ENCODE measurements around the gene KCTD13.
"Not testable (repeated sequence)": the region's sequence is repeated elsewhere in the genome, so short reads cannot be mapped to it uniquely, and the experiment has no call there.

Gene KCTD13

GRCh38 chr16:29883987-29884386, 42.0 kb downstream of the KCTD13 start:
- no peak for DNase-seq (ENCODE audit: low read depth in 2 of 3, low spot score in 1 of 3)

GRCh38 chr16:29881050-29881449, 45.0 kb downstream of the KCTD13 start:
- DNase-seq (ENCODE audit: low read depth in 2 of 3, low spot score in 1 of 3) = no peak

- DNase-seq (ENCODE audit: low read depth in 2 of 3, low spot score in 1 of 3) = no peak
Measured at GRCh38 chr16:29878172-29878571, 47.9 kb downstream of the KCTD13 start.

- peak; percentile 56 to 68 (median 59) for DNase-seq (ENCODE audit: low read depth in 2 of 3, low spot score in 1 of 3)
Measured at GRCh38 chr16:29877266-29877961, 48.6 kb downstream of the KCTD13 start.

GRCh38 chr16:29876594-29877249, 49.3 kb downstream of the KCTD13 start:
- peak in 1 of 3 donors; percentile 33 for DNase-seq (ENCODE audit: low read depth in 2 of 3, low spot score in 1 of 3)

GRCh38 chr16:29876217-29876593, 49.8 kb downstream of the KCTD13 start:
- no peak for DNase-seq (ENCODE audit: low read depth in 2 of 3, low spot score in 1 of 3)

- DNase-seq (ENCODE audit: low read depth in 2 of 3, low spot score in 1 of 3) = no peak
Measured at GRCh38 chr16:29875206-29875605, 50.8 kb downstream of the KCTD13 start.

- DNase-seq (ENCODE audit: low read depth in 2 of 3, low spot score in 1 of 3) = no peak
Measured at GRCh38 chr16:29873319-29873718, 52.7 kb downstream of the KCTD13 start.

- DNase-seq (ENCODE audit: low read depth in 2 of 3, low spot score in 1 of 3) = no peak
Measured at GRCh38 chr16:29871822-29872546, 54.0 kb downstream of the KCTD13 start.

GRCh38 chr16:29869067-29869466, 57.0 kb downstream of the KCTD13 start:
- not testable (repeated sequence) for DNase-seq (ENCODE audit: low read depth in 2 of 3, low spot score in 1 of 3)

- DNase-seq (ENCODE audit: low read depth in 2 of 3, low spot score in 1 of 3) = no peak
Measured at GRCh38 chr16:29868396-29869009, 57.5 kb downstream of the KCTD13 start.

- DNase-seq (ENCODE audit: low read depth in 2 of 3, low spot score in 1 of 3) = no peak
Measured at GRCh38 chr16:29864205-29864604, 61.8 kb downstream of the KCTD13 start.

- no peak for DNase-seq (ENCODE audit: low read depth in 2 of 3, low spot score in 1 of 3)
Measured at GRCh38 chr16:29863669-29863984, 62.4 kb downstream of the KCTD13 start.

- peak; percentile 90 to 95 (median 90) for DNase-seq (ENCODE audit: low read depth in 2 of 3, low spot score in 1 of 3)
Measured at GRCh38 chr16:29862884-29863668, 63.0 kb downstream of the KCTD13 start, which contains the start of gene CDIPT. TSS of gene CDIPT (minus strand) at chr16:29863226. CDS start at chr16:29862857, 369 bp downstream.

- DNase-seq (ENCODE audit: low read depth in 2 of 3, low spot score in 1 of 3) = no peak
Measured at GRCh38 chr16:29862383-29862883, 63.6 kb downstream of the KCTD13 start.

- DNase-seq (ENCODE audit: low read depth in 2 of 3, low spot score in 1 of 3) = no peak
Measured at GRCh38 chr16:29860218-29860617, 65.8 kb downstream of the KCTD13 start.

- no peak for DNase-seq (ENCODE audit: low read depth in 2 of 3, low spot score in 1 of 3)
Measured at GRCh38 chr16:29858974-29859373, 67.1 kb downstream of the KCTD13 start.

GRCh38 chr16:29858149-29858849, 67.7 kb downstream of the KCTD13 start:
- DNase-seq (ENCODE audit: low read depth in 2 of 3, low spot score in 1 of 3) = no peak

GRCh38 chr16:29857133-29857760, 68.8 kb downstream of the KCTD13 start:
- no peak for DNase-seq (ENCODE audit: low read depth in 2 of 3, low spot score in 1 of 3)
